HG03457 (cell line): ENCODE measurements around the gene FIS1.

Experiments
- ATAC-seq: cut with Tn5 transposase; IDR thresholded peaks from one replicate; pipeline ENCODE4 v1.9.1; 2021; ENCODE audit warnings: moderate number of reproducible peaks; ENCODE audit not compliant: unreplicated experiment

Gene FIS1

DNA sequence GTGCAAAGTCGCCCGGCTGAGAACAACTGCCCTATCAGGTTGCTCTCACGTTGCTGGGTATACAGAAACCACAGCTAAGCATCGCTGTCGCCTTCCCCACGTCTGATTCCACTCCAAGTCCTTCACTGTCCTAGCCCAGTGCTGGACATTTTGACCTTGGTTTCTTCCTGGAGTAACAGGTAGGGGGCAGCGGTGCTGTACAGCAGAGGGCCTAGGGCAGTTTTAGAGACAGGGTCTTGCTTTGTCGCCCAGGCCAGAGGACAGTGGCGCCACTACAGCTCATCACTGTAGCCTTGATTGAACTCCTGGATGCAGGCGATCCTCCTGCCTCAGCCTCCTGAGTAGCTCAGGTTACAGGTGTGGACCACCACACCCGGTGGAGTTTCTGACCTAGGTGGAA, 9.8 kb downstream of the FIS1 start:
- ATAC-seq = no peak

DNA sequence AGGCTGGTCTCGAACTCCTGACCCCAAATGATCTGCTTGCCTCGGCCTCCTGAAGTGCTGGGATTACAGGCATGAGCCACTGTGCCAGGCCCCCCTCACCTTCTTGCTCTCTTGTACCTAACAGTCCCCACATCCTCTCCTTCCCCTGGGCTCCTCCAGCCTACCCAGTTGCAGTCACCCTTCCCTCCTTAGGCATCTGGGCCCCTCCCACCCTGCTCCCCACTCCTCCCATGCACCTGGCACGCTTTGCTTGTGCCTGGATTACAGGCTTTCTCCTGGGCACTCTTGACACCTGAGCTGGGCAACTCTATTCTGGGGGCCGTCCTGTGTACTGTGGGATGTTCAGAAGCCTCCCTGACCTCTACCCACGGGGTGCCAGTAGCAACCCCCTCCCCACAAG, 10.2 kb downstream of the FIS1 start:
- no peak for ATAC-seq

DNA sequence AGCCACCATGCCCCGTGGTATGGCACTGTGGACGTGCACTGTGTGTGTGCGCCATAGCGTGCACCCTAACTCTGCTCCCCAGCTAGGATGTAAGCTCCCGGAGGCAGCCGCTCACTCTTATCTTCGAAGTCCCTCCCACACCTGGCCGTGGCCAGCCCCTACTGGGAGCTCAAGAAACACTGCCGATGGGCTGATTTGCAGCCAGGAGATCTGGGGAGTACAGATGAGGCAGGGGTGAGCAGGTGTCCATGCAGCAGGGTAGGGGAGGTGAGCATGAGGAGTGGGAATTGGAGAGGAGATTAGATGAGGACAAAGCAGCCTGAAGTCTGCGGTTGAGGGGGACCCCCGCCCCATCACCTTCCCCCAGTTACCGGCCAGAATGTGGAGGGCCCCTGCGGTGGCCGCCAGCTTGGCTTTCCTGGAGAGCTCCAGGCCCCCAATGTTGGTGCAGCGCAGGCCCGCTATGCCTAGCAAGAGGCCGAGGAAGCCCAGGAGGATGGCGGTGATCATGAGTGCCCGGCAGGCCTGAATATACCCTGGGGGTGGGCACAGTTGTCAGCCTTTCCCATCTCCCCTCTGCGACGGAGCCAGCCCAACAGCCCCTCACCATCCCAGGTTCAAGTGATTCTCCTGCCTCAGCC, 10.9 kb downstream of the FIS1 start:
- ATAC-seq = no peak

GRCh38 chr7:101232141-101232850, 12.6 kb downstream of the FIS1 start:
- no peak for ATAC-seq

DNA sequence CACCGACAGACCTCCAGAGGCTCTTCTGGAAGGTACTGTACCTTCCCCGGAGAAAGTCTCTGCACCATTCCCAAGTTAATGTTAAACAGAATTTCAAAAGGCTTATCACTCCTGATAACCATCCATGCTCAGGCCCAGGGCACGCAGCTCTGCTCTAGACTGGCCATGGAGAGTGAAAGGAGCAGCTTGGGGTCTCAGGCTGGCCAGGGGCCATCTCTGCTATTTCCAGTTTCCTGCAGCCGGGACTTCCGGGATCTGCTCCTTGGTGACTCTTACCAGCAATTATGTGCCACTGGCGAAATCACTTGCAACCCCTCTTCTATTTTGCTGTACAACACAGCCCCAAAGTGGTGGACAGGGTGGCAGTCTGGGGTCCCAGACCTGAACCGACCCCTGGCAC, 13.2 kb downstream of the FIS1 start:
- ATAC-seq = no peak

DNA sequence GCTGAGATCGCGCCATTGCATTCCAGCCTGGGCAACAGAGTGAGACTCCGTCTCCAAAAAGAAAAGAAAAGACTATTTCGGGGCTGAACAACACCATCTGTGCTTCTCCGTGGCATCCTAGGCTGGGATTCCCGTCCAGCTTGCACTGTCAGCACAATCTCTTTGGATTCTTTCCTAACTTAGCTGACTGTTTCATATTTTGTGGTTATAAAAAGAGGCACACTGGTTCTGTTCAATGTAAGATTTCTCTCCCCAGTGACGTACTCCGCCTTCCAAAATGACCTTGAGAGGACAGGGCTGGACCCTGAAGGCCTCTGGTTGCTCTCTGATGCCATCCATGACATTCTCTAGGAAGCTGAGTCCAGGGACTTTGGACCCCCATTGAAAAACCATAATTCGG, 18.2 kb downstream of the FIS1 start:
- ATAC-seq = no peak

GRCh38 chr7:101225650-101226049, 19.2 kb downstream of the FIS1 start:
- ATAC-seq = no peak

- ATAC-seq = no peak
Observed at GRCh38 chr7:101223528-101223927, 21.4 kb downstream of the FIS1 start.

DNA sequence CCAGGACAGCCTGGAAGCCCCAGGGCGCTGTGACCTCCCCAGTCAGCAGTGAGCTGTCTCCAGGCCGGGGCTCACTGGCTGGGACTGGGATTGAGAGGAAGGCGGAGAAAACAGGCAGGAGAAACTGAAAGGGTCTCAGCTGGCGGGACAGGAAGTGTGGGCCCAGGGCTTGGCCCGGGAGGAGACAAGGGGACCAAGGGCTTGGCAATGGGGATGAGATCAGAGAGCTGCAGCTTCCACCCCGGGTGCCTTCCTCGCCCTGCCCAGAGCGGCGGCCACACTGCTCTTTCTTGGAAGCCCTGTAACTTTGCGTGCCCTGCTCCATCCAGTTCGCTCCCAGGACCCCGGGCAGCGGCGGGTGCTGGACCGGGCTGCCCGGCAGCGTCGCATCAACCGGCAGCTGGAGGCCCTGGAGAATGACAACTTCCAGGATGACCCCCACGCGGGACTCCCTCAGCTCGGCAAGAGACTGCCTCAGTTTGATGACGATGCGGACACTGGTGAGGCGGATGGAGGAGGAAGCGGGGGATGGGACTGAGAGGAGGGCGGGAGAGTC, 22.5 kb downstream of the FIS1 start:
- ATAC-seq = no peak

DNA sequence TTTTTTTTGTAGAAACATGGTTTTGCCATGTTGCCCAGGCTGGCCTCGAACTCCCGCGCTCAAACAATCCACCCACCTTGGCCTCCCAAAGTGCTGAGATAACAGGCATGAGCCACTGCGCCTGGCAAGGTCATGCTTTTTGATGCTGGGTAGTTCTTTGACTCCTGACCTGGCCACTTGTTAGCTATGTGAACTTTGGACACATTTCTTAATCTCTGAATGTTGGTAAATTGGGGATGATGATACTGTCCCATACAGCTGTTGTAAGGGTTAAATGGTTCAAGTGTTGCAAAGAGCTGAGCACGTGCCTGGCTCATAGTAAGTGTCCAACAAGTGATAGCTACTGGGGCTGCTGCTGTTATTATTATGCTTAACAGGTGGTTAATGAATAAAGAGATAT, 24.6 kb downstream of the FIS1 start:
- ATAC-seq = no peak

GRCh38 chr7:101218236-101219125, 26.4 kb downstream of the FIS1 start:
- peak; percentile 5 for ATAC-seq

DNA sequence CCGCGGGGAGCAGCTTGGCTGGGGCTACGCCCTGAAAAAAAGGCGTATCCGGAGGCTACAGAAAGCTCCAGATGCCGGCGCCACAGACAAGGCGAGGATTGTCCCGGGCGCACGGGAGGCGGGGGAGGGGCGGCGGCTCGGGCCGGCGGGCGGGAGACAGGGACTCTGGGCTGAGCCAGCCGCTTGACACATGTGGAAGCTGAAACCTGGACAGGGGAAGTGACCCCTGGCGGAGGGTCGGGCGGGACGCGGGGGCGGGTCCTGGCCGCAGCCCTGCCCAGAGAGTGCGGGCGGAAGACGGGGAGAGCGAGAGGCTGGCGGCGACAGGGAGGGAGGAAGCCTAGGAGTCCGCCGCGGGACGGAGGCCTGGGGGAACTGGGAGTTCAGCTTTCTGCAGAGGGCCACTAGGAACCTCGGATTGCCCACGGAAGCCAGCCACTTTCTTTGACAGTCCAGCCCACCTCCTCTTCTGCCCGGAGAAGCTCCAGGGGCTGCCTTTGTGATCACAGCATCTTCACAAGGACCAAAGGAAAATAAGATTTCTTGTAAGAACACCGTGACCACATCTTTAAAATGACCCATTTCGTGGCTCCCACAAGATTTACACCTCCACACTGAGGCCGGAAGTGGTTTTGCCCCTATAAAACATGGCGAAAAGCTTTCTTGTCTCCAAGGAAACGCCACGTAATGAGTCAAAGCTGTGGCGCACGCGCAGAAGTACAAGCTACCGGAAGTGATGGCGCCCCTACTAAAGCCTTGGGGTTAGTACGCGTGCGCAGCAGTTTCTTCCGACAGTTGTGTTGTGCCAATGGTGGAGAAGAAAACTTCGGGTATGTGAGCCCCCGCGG, 27.3 kb downstream of the FIS1 start, which contains the start of the genes PLOD3 and ZNHIT1:
PLOD3 (minus strand) TSS at position 194 of the 848 bp plus-strand sequence. CDS start 307 bp downstream, outside the sequence.
ZNHIT1 (plus strand) TSS at position 778 of the 848 bp plus-strand sequence; CDS start at position 809, 31 bp downstream.
- ATAC-seq = peak; percentile 49

- peak; percentile 13 for ATAC-seq
Observed at GRCh38 chr7:101216860-101217387, 28.0 kb downstream of the FIS1 start.

GRCh38 chr7:101216001-101216859, 28.7 kb downstream of the FIS1 start:
- ATAC-seq = no peak

- ATAC-seq = no peak
Observed at GRCh38 chr7:101212014-101212413, 32.9 kb downstream of the FIS1 start.

GRCh38 chr7:101211501-101211900, 33.4 kb downstream of the FIS1 start:
- ATAC-seq = no peak

DNA sequence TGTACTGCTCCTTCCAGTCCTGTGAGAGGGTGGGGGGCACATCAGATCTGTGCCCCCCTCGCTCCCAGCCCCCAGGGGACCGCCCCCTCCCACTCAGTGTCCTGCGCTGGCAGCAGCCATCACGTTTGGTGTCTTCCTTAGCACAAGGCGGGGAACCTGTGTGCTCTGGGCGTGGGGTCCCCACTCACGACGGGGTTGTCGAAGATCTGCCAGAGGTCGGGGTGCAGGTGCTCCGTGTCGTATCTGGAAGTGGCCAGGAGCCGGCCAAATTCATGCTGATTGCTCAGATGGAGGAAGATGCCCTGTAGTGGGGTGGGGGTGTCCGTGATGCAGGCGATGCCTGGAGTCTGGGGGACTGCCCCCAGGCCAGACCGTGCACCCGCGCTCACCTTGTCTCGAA, 34.7 kb downstream of the FIS1 start:
- no peak for ATAC-seq

- no peak for ATAC-seq
Observed at GRCh38 chr7:101208794-101209193, 36.1 kb downstream of the FIS1 start.

- no peak for ATAC-seq
Observed at GRCh38 chr7:101207459-101207858, 37.4 kb downstream of the FIS1 start.
